Peyer's patch (tissue), 4 donors: ENCODE results near the gene ETV5.

Experiments
- CTCF ChIP-seq, 6 experiments: fragments of 450-650 bp in 4 of 6; fragments of 200-600 bp in 2 of 6; sonication (generic) in 1 of 6; IDR thresholded peaks; one replicate each; pipeline ENCODE4 v1.5.1; 2017 to 2019; ENCODE audit warnings: antibody characterized with exemption in 6 of 6, mild to moderate bottlenecking in 3 of 6, moderate library complexity in 1 of 6
- POLR2A ChIP-seq, 2 donors: fragments of 450-650 bp; IDR thresholded peaks; one replicate each; pipeline ENCODE4 v1.5.1; 2017; ENCODE audit warnings: antibody characterized with exemption in 2 of 2, mild to moderate bottlenecking in 2 of 2, moderate library complexity in 2 of 2

- TF ChIP-seq CTCF (IDR thresholded peaks at IDR 0.05) (no peak), POLR2A (IDR thresholded peaks at IDR 0.05) (no peak)
Measured at GRCh38 chr3:186129206-186129605, 20.3 kb upstream of the ETV5 start.
